HG02759 (cell line): ENCODE data around the gene CFAP47.
"Not testable (repeated sequence)": the region's sequence is repeated elsewhere in the genome, so short reads cannot be mapped to it uniquely, and the experiment has no call there.

Experiments
- ATAC-seq: cut with Tn5 transposase; IDR thresholded peaks from one replicate; pipeline ENCODE4 v1.9.1; 2021; ENCODE audit warnings: mild to moderate bottlenecking, moderate library complexity; ENCODE audit not compliant: unreplicated experiment

CFAP47 gene, protein sequence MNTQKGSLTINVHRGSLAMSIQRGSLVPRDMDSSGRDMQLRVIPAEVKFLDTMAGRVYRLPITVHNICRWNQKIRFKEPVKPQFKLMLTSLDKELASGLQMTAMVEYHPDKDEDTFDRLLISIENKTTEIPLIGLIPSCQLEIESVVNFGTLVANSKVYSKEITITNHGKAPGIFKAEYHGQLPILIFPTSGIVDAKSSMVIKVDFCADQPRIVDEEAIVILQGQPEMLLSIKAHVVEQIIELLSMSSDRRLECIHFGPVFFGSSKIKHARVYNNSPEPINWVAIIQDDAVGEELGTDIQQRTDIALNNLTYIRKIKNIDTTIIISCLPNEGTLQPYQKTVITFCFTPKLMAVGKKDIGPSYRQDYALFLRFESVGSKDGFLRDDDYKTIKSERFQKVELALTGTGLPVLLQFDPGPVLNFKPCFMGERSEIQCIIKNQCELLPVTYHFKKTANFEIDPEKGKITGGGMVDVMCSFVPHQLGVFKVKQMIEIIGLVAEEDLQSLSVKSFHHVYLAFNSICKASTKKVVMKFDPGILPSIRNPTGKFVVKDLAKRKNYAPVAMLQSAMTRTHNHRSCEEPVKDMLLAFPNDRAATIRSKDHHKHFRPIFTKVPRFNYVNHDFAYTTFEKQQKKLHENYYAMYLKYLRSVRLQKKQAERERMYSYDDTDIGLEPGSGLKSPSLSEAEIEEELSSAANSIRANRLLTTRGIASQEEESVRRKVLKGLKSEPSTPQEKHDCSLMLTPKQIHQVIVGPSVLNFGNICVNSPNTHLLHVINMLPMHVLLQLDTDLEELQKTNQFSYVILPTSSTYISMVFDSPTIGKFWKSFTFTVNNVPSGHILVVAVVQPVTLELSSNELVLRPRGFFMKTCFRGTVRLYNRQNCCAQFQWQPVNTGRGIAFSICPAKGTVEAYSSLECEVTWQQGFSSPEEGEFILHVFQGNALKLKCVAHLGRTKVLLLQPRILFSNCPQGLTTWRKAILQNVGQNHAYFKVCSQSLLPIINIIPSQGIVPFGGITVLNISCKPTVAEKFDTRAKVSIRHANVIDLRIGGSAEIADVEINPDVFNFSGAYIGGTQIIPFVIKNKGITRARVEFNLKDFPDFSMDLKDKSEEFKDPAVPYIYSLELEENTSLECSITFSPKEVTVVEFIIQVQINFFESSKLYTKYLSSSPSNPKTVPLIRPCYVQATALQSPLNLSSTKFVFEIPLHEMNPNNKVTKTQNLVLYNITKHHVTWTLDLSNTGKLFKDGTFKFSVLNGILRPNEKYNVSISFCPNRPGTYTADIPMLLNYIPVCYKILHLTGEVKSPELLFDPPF (N-terminal part only)

DNA sequence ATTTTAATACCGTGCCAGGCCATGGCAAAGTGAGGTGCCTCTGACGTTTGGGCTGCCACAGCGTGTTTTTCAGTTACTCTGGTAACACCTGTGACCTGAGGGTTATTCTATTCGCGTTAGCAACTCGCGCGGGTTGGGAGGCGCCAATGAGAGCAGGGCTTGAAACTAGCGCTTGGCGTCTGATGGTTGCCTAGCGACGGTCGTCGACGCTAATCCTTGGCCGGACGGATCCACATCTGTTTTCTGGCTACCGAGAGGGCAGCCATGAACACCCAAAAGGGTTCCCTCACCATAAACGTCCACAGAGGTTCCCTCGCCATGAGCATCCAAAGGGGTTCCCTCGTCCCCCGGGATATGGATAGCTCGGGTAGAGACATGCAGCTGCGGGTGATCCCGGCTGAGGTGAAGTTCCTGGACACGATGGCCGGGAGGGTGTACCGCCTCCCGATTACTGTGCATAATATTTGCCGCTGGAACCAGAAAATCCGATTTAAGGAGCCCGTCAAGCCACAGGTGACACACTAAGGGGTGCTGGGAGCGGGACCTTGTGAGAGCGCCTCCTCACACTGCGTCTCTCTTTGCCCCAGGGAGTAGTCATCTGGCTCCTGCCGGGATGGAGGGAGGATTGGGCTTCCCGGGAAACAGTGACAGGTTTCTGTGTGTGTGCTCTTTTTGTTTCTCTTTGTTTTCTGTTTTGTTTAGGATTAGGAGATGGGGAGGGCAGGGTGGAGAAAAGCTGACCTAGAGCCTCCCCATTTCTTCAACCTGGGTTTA lies at the start of gene CFAP47:
TSS of gene CFAP47 (plus strand) at position 199 of the 774 bp plus-strand sequence. CDS start at position 265, 66 bp downstream.
- no peak for ATAC-seq

- ATAC-seq = no peak
Measured at GRCh38 chrX:35880601-35881000, 38.9 kb upstream of the CFAP47 start.

GRCh38 chrX:35886135-35886534 lies 33.4 kb upstream of the CFAP47 start:
- ATAC-seq = no peak

DNA sequence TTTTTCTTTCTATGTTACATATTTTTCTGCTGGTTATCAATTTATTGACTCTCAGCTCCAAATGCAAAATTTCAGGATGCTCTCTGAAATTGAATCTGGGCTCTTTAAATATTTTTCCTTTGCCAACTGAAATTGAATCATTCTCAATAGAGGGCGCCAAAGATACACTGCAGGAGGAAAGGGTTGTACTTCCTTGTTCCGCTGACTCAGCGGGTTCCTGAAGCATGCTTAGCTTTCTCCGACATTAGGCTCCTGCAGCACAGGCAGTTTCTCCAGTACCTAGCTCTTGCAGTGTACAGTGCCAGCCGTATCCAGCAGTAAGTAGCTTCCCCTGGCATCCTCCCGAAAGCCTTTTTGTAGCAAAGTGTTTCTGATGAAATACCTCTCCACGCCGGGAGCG lies 28.8 kb upstream of the CFAP47 start:
- ATAC-seq = no peak

DNA sequence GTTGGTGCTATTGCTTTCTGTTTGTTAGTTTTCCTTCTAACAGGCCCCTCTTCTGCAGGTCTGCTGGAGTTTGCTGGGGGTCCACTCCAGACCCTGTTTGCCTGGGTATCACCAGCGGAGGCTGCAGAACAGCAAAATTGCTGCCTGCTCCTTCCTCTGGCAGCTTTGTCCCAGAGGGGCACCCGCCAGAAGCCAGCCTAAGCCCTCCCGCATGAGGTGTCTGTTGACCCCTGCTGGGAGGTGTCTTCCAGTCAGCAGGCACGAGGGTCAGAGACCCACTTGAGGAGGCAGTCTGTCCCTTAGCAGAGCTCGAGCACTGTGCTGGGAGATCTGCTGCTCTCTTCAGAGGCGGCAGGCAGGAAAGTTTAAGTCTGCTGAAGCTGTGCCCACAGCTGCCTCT lies 67.3 kb downstream of the CFAP47 start:
- not testable (repeated sequence) for ATAC-seq

DNA sequence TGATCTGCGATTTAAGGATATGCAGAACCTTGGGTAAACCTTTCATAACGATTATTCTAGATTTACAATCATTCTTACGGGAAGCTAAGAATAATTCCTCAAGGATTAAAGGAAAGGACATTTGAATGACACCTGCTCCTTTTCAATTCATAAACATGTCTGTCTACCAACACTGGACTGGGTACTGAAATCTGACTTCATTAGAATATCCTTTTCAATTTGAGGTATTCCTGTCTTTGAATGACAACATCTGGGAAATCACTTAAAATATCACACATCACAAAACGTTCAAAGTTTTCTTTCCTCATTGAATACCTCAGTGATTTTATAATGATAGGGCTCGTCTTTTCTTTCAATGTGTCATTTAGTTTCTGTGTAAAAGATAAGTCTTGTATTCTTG lies 87.7 kb downstream of the CFAP47 start:
- no peak for ATAC-seq

- no peak for ATAC-seq
Measured at GRCh38 chrX:36019125-36019524, 99.6 kb downstream of the CFAP47 start.

DNA sequence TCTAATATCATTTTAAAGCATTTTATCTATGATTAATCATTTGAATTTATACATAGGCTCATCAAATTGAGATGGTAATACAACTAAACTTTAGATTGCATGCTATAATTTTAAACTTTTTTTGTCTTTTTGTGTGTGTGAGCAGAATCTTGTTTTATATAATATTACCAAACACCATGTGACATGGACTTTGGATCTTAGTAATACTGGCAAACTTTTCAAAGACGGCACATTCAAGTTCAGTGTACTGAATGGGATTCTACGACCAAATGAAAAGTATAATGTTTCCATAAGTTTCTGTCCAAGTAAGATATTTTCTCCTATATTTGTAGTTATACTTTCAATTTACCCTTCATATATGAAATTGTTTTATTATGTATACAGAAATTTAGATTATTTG lies 116.0 kb downstream of the CFAP47 start:
- ATAC-seq = no peak

- no peak for ATAC-seq
Measured at GRCh38 chrX:36062778-36063177, 143.2 kb downstream of the CFAP47 start.

DNA sequence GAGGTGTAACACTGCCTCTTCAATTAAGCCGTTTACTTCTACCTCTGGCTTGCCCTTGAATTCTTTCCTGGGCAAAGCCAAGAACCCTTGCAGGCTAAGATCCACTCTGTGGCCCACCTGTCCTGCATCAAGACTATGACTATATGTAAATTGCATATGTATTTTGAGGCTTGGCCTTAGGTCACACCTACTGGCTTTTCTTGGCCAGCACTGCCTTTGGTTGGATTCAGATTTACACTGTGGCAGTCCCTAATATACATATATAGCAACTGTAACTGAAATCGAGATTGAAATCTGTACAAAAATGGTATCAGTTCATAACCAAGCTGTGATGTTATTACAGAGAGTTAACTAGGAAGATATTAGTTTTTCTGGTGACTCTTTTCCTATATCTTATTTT lies 151.5 kb downstream of the CFAP47 start:
- no peak for ATAC-seq

GRCh38 chrX:36075009-36075408 lies 155.5 kb downstream of the CFAP47 start:
- ATAC-seq = not testable (repeated sequence)

GRCh38 chrX:36083256-36083655 lies 163.7 kb downstream of the CFAP47 start:
- no peak for ATAC-seq

GRCh38 chrX:36087366-36087765 lies 167.8 kb downstream of the CFAP47 start:
- no peak for ATAC-seq

DNA sequence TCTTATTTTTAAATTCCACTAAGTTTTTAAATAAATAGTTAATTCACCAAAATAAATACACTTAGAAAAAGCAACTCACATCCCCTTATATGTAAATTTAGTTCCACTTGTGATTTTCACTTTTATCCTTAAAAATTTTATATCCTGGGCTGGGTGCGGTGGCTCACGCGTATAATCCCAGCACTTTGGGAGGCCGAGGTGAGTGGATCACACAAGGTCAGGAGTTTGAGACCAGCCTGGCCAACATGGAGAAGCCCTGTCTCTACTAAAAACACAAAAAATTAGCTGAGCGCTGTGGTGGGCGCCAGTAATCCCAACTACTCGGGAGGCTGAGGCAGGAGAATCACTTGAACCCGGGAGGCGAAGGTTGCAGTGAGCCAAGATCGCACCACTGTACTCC lies 169.4 kb downstream of the CFAP47 start:
- ATAC-seq = not testable (repeated sequence)

GRCh38 chrX:36102425-36102824 lies 182.9 kb downstream of the CFAP47 start:
- ATAC-seq = no peak

GRCh38 chrX:36116222-36116621 lies 196.7 kb downstream of the CFAP47 start:
- ATAC-seq = no peak

- ATAC-seq = no peak
Measured at GRCh38 chrX:36159254-36159653, 239.7 kb downstream of the CFAP47 start.

GRCh38 chrX:36160081-36160480 lies 240.5 kb downstream of the CFAP47 start:
- no peak for ATAC-seq

- no peak for ATAC-seq
Measured at GRCh38 chrX:36198575-36198974, 279.0 kb downstream of the CFAP47 start.

GRCh38 chrX:36199928-36200327 lies 280.4 kb downstream of the CFAP47 start:
- no peak for ATAC-seq
